IMR-90 (cell line): Measurements from ENCODE around the gene REV3L. TPM values are rescaled to one million over a fixed set of nuclear protein-coding genes. Genes with fewer than 3 reads are reported as not detected.
A peak's percentile ranks its signal among the peaks of the same experiment; 100 is the strongest.
"Not testable (repeated sequence)": the region's sequence is repeated elsewhere in the genome, so short reads cannot be mapped to it uniquely, and the experiment has no call there.

Experiments
- ATAC-seq: fragments of 200-7000 bp; cut with Tn5 transposase; 2 replicates; pipeline ENCODE4 v1.9.1; 2020; ENCODE audit warnings: low read depth, mild to moderate bottlenecking, moderate library complexity
- BruUV-seq: library from RNA; stranded (reverse); fragments of 400-500 nt; replicated peaks from 2 replicates; lab custom pipeline; 2021; lab: Mats Ljungman, UMichigan
- CTCF ChIA-PET: fragments of 300-600 bp; formaldehyde crosslinking; extraction: SDS; loops from one replicate; lab custom pipeline; 2021; ENCODE audit warnings: antibody characterized with exemption; lab: Yijun Ruan, JAX
- POLR2A ChIA-PET: fragments of 300-600 bp; sonication (Branson Sonifier 250); formaldehyde crosslinking; loops from one replicate; lab custom pipeline; 2022; ENCODE audit warnings: antibody characterized with exemption; ENCODE audit not compliant: unreplicated experiment; lab: Charles Lee
- DNase-seq: peaks from one replicate; pipeline ENCODE4 v3.0.0; 2013
- H2AFZ ChIP-seq: replicated peaks from 2 replicates; pipeline ENCODE3; 2013; ENCODE audit warnings: low read length, mild to moderate bottlenecking; ENCODE audit not compliant: poor library complexity
- H2AK5ac ChIP-seq: 2 replicates; pipeline ENCODE4 v1.6.1; 2013; ENCODE audit warnings: low read depth, low read length, inconsistent platforms
- H2AK9ac ChIP-seq: replicated peaks from 2 replicates; pipeline ENCODE3; 2013; ENCODE audit warnings: mild to moderate bottlenecking, low read depth, low read length, moderate library complexity; ENCODE audit not compliant: poor library complexity
- H2BK120ac ChIP-seq: 2 replicates; pipeline ENCODE4 v1.6.1; 2013; ENCODE audit warnings: low read depth, low read length, inconsistent platforms
- H2BK15ac ChIP-seq: 3 replicates; pipeline ENCODE4 v1.6.1; 2013; ENCODE audit warnings: low read depth, low read length, inconsistent platforms
- H2BK20ac ChIP-seq: 2 replicates; pipeline ENCODE4 v1.6.1; 2013; ENCODE audit warnings: low read depth, mild to moderate bottlenecking, inconsistent platforms, low read length, moderate library complexity
- H2BK5ac ChIP-seq: 2 replicates; pipeline ENCODE4 v1.6.1; 2013; ENCODE audit warnings: mild to moderate bottlenecking, low read depth, low read length, inconsistent platforms; ENCODE audit not compliant: poor library complexity, severe bottlenecking
- H3K14ac ChIP-seq: replicated peaks from 2 replicates; pipeline ENCODE4 v1.6.1; 2013; ENCODE audit warnings: low read depth, low read length, inconsistent platforms
- H3K18ac ChIP-seq: 2 replicates; pipeline ENCODE4 v1.6.1; 2013; ENCODE audit warnings: low read depth, low read length, control low read depth
- H3K23ac ChIP-seq: 2 replicates; pipeline ENCODE4 v1.6.1; 2013; ENCODE audit warnings: low read depth, low read length, inconsistent platforms
- H3K27ac ChIP-seq: 2 replicates; pipeline ENCODE4 v1.5.1; 2013; ENCODE audit warnings: mild to moderate bottlenecking, control low read depth, low read length; ENCODE audit not compliant: insufficient read depth
- H3K27me3 ChIP-seq: 2 replicates; pipeline ENCODE4 v1.6.1; 2013; ENCODE audit warnings: low read length; ENCODE audit not compliant: control insufficient read depth, insufficient read depth
- H3K36me3 ChIP-seq: 2 replicates; pipeline ENCODE4 v1.6.1; 2013; ENCODE audit warnings: low read length, mixed read lengths; ENCODE audit not compliant: control insufficient read depth, insufficient read depth
- H3K4ac ChIP-seq: 2 replicates; pipeline ENCODE4 v1.6.1; 2013; ENCODE audit warnings: low read depth, low read length, inconsistent platforms
- H3K4me1 ChIP-seq: 2 replicates; pipeline ENCODE4 v1.6.1; 2013; ENCODE audit warnings: low read length, mixed read lengths; ENCODE audit not compliant: control insufficient read depth, insufficient read depth
- H3K4me2 ChIP-seq: 2 replicates; pipeline ENCODE4 v1.6.1; 2013; ENCODE audit warnings: low read depth, mild to moderate bottlenecking, control low read depth, low read length, moderate library complexity
- H3K4me3 ChIP-seq: 2 replicates; pipeline ENCODE4 v1.5.1; 2013; ENCODE audit warnings: low read depth, mild to moderate bottlenecking, control low read depth, low read length, moderate library complexity; ENCODE audit not compliant: insufficient read depth
- H3K56ac ChIP-seq: 2 replicates; pipeline ENCODE4 v1.6.1; 2013; ENCODE audit warnings: low read length, inconsistent platforms; ENCODE audit not compliant: insufficient read depth; ENCODE audit errors: extremely low read depth
- H3K79me1 ChIP-seq, 2 experiments: 2 replicates each; pipeline ENCODE4 v1.6.1; 2013; ENCODE audit warnings: low read length in 2 of 2, inconsistent platforms in 1 of 2, low read depth in 1 of 2
- H3K9ac ChIP-seq: 2 replicates; pipeline ENCODE4 v1.6.1; 2013; ENCODE audit warnings: low read depth, low read length, control low read depth
- H3K9me1 ChIP-seq: 2 replicates; pipeline ENCODE4 v1.6.1; 2013; ENCODE audit warnings: low read length, inconsistent platforms; ENCODE audit not compliant: insufficient read depth
- H3K9me3 ChIP-seq: 2 replicates; pipeline ENCODE4 v1.6.1; 2013; ENCODE audit warnings: low read length; ENCODE audit not compliant: control insufficient read depth, insufficient read depth
- H4K20me1 ChIP-seq: 2 replicates; pipeline ENCODE4 v1.6.1; 2013; ENCODE audit warnings: low read length, inconsistent platforms; ENCODE audit not compliant: insufficient read depth
- H4K5ac ChIP-seq: 2 replicates; pipeline ENCODE4 v1.6.1; 2013; ENCODE audit warnings: mild to moderate bottlenecking, low read depth, low read length, control low read depth
- H4K8ac ChIP-seq, 2 experiments: 2 replicates each; pipeline ENCODE4 v1.6.1; 2013; ENCODE audit warnings: low read depth in 2 of 2, low read length in 2 of 2, control low read depth in 1 of 2, inconsistent platforms in 1 of 2
- H4K91ac ChIP-seq: 2 replicates; pipeline ENCODE4 v1.6.1; 2013; ENCODE audit warnings: low read depth, low read length, inconsistent platforms; ENCODE audit not compliant: insufficient read depth
- WGBS, 2 experiments: methylation state at CpG; one replicate each; pipeline versions ENCODE4 v1.1.5 to v1.1.7; 2013; ENCODE audit warnings: missing lambda C conversion rate in 2 of 2; ENCODE audit not compliant: insufficient read length in 1 of 2; ENCODE audit errors: extremely low coverage in 2 of 2; 5-methylcytosine and 5-hydroxymethylcytosine counted together
- dilution Hi-C: fragments of 300-500 bp; cut with HindIII; formaldehyde crosslinking; loops from one replicate; pipeline ENCODE4 v1.14.3; 2018; ENCODE audit warnings: low sequenced_read_pairs; ENCODE audit not compliant: unreplicated experiment
- in situ Hi-C: fragments of 300-500 bp; cut with MboI; formaldehyde crosslinking; loops from 3 replicates; pipeline ENCODE4 v1.14.3; 2019; ENCODE audit warnings: low sequenced_read_pairs, inconsistent platforms, mixed read lengths
- intact Hi-C: fragments of 100-400 bp; cut with micrococcal nuclease; formaldehyde crosslinking; loops from 2 replicates; pipeline ENCODE4 v1.10.0; 2022
- polyA plus RNA-seq, 3 experiments: library from polyadenylated mRNA; depleted of rRNA; stranded (reverse); fragments of >200 nt; gene quantifications; 2 replicates each; pipeline ENCODE4 v1.2.3, GENCODE V29; 2012; ENCODE audit warnings: low replicate concordance in 1 of 3
- total RNA-seq: library from RNA; depleted of rRNA; stranded (reverse); fragments of >200 nt; gene quantifications from 2 replicates; pipeline ENCODE4 v1.2.3, GENCODE V29; 2012

The REV3L gene
- total and polyA plus RNA-seq, 2 of the 4 experiments (the other 2 are of a cell fraction): 7.4 to 15.4 TPM

GRCh38 chr6:111300938-111301800, 181.8 kb downstream of the REV3L start:
- H3K14ac ChIP-seq, H3K9ac ChIP-seq, H3K27ac ChIP-seq, H3K27me3 ChIP-seq, CTCF ChIA-PET, H2BK5ac ChIP-seq, H2BK20ac ChIP-seq, H4K8ac ChIP-seq, dilution Hi-C loops, H4K91ac ChIP-seq, intact Hi-C loops, BruUV-seq, H3K56ac ChIP-seq, H4K20me1 ChIP-seq, H3K4ac ChIP-seq, POLR2A ChIA-PET, H2AK5ac ChIP-seq, H3K9me1 ChIP-seq, H3K4me1 ChIP-seq, H2AFZ ChIP-seq, H3K4me3 ChIP-seq, H3K18ac ChIP-seq, in situ Hi-C loops, H3K9me3 ChIP-seq, H3K4me2 ChIP-seq, H2BK15ac ChIP-seq, H2BK120ac ChIP-seq, H3K23ac ChIP-seq, H2AK9ac ChIP-seq, H4K5ac ChIP-seq, H3K79me1 ChIP-seq: not testable (repeated sequence)
- H3K36me3 ChIP-seq: peaks cover 16% of the 10 kb centered on the region
- ATAC-seq: peak; percentile 62; the same call in 1 of the 2 replicates
- WGBS, 2 experiments: 91% methylated on average over 6 of the region's 9 CpGs; no CpG with 5 or more reads in 1 of the 2 experiments
- peak; percentile 58 for DNase-seq
